Gastroesophageal sphincter (tissue), 3 donors: ENCODE data around the gene PLOD3.

Experiments used
- CTCF ChIP-seq, 4 experiments: fragments of 200-600 bp in 2 of 4; fragments of 450-650 bp in 2 of 4; sonication (generic) in 1 of 4; IDR thresholded peaks; one replicate each; pipeline ENCODE4 v1.5.1; 2017 to 2019; ENCODE audit warnings: antibody characterized with exemption in 4 of 4, mild to moderate bottlenecking in 2 of 4, moderate library complexity in 2 of 4
- EP300 ChIP-seq: sonication (generic); formaldehyde crosslinking; IDR thresholded peaks from one replicate; pipeline ENCODE4 v1.6.1; 2017; ENCODE audit warnings: antibody characterized with exemption, mild to moderate bottlenecking
- POLR2A ChIP-seq, 2 donors: fragments of 450-650 bp; IDR thresholded peaks; one replicate each; pipeline ENCODE4 v1.6.1; 2017; ENCODE audit warnings: antibody characterized with exemption in 2 of 2, mild to moderate bottlenecking in 2 of 2, moderate library complexity in 1 of 2
- POLR2AphosphoS5 ChIP-seq: sonication (generic); formaldehyde crosslinking; IDR thresholded peaks from one replicate; pipeline ENCODE4 v1.6.1; 2017; ENCODE audit warnings: antibody characterized with exemption

- TF ChIP-seq POLR2A (IDR thresholded peaks at IDR 0.05) (no peak), POLR2AphosphoS5 (no peak), CTCF (IDR thresholded peaks at IDR 0.05) (no peak), EP300 (no peak)
Observed at GRCh38 chr7:101163279-101164070, 53.9 kb downstream of the PLOD3 start.
